ENCODE results near the gene DOCK2.
"Not testable (repeated sequence)": the region's sequence is repeated elsewhere in the genome, so short reads cannot be mapped to it uniquely, and the experiment has no call there.

DOCK2 gene

GRCh38 chr5:169789417-169789940 lies 152.4 kb downstream of the DOCK2 start:
- no peak for DNase-seq (ENCODE audit: low spot score)

- DNase-seq (ENCODE audit: low spot score): no peak
These were observed 154.2 kb downstream of the DOCK2 start for GRCh38 chr5:169791251-169791650.

- DNase-seq (ENCODE audit: low spot score): no peak
These were observed 158.3 kb downstream of the DOCK2 start for GRCh38 chr5:169795338-169795737.

GRCh38 chr5:169796731-169797130 lies 159.7 kb downstream of the DOCK2 start:
- no peak for DNase-seq (ENCODE audit: low spot score)

- no peak for DNase-seq (ENCODE audit: low spot score)
These were observed 160.5 kb downstream of the DOCK2 start for GRCh38 chr5:169797577-169797976.

GRCh38 chr5:169798438-169798837 lies 161.4 kb downstream of the DOCK2 start:
- no peak for DNase-seq (ENCODE audit: low spot score)

GRCh38 chr5:169798906-169799660 lies 162.0 kb downstream of the DOCK2 start:
- no peak for DNase-seq (ENCODE audit: low spot score)

GRCh38 chr5:169801324-169801777 lies 164.3 kb downstream of the DOCK2 start:
- DNase-seq (ENCODE audit: low spot score): no peak

GRCh38 chr5:169801781-169802180 lies 164.7 kb downstream of the DOCK2 start:
- no peak for DNase-seq (ENCODE audit: low spot score)

- no peak for DNase-seq (ENCODE audit: low spot score)
These were observed 166.3 kb downstream of the DOCK2 start for GRCh38 chr5:169803077-169803981.

GRCh38 chr5:169804861-169805260 lies 167.8 kb downstream of the DOCK2 start:
- DNase-seq (ENCODE audit: low spot score): no peak

- peak; percentile 37 for DNase-seq (ENCODE audit: low spot score)
These were observed 168.5 kb downstream of the DOCK2 start for GRCh38 chr5:169805527-169805934.

- DNase-seq (ENCODE audit: low spot score): no peak
These were observed 169.0 kb downstream of the DOCK2 start for GRCh38 chr5:169805937-169806700.

- DNase-seq (ENCODE audit: low spot score): no peak
These were observed 171.1 kb downstream of the DOCK2 start for GRCh38 chr5:169808118-169808581.

GRCh38 chr5:169808880-169809279 lies 171.8 kb downstream of the DOCK2 start:
- not testable (repeated sequence) for DNase-seq (ENCODE audit: low spot score)

GRCh38 chr5:169809281-169809680 lies 172.2 kb downstream of the DOCK2 start:
- DNase-seq (ENCODE audit: low spot score): no peak

- DNase-seq (ENCODE audit: low spot score): no peak
These were observed 173.4 kb downstream of the DOCK2 start for GRCh38 chr5:169810524-169810923.

- DNase-seq (ENCODE audit: low spot score): no peak
These were observed 173.9 kb downstream of the DOCK2 start for GRCh38 chr5:169811023-169811422.

GRCh38 chr5:169811680-169812079 lies 174.6 kb downstream of the DOCK2 start:
- DNase-seq (ENCODE audit: low spot score): no peak

- DNase-seq (ENCODE audit: low spot score): no peak
These were observed 175.7 kb downstream of the DOCK2 start for GRCh38 chr5:169812786-169813185.

GRCh38 chr5:169814045-169814444 lies 177.0 kb downstream of the DOCK2 start:
- no peak for DNase-seq (ENCODE audit: low spot score)

GRCh38 chr5:169814522-169814921 lies 177.4 kb downstream of the DOCK2 start:
- no peak for DNase-seq (ENCODE audit: low spot score)
